ENCODE measurements around the gene HECTD4.
"Not testable (repeated sequence)": the region's sequence is repeated elsewhere in the genome, so short reads cannot be mapped to it uniquely, and the experiment has no call there.

The HECTD4 gene

DNA sequence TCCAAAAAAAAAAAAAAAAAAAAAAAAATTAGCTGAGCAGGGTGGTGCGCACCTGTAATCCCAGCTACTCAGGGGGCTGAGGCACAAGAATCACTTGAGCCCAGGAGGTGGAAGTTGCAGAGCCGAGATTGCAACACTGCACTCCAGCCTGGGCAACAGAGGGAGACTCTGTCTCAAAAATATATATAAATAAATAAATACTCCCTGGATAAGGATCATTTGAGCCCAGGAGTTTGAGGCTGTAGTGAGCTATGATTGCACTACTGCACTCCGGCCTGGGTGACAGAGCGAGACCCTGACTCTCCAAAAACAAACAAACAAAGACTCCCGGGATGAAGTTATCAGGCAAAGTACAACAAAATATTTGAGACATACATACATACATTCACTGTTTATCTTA is 270.3 kb downstream of the HECTD4 start:
- DNase-seq = no peak

DNA sequence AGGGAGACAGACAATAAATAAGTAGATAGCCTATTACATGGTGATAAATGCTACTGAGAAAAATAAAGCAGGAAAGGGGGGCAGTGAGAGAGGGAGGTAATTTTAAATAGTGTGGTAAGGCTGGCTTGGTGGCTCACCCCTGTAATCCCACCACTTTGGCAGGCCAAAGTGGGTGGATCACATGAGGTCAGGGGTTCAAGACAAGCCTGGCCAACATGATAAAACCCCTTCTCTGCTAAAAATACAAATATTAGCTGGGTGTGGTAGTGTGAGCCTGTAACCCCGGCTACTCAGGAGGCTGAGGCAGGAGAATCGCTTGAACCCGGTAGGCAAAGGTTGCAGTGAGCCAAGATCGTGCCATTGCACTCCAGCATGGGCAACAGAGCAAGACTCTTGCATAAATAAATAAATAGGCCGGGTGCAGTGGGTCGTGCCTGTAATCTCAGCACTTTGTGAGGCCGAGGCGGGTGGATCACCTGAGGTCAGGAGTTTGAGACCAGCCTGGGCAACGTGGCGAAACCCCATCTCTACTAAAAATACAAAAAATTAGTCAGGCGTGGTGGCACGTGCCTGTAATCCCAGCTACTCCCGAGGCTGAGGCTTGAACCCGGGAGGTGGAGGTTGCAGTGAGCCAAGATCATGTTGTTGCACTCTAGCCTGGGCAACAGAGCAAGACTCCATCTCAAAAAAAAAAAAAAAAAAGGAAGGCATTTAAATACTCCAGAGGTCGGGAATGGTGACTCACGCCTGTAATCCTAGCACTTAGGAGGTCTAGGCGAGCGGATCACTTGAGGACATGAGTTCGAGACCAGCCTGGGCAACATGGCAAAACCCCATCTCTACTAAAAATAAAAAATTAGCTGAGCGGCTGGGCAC is 271.2 kb downstream of the HECTD4 start:
- DNase-seq = not testable (repeated sequence)
